Activated T-helper 17 cell treated with anti-CD3 and anti-CD28 coated beads, Interleukin-2, amount 50 U/mL, for 72 hours (primary cell): ENCODE measurements around the gene RNF150. TPM values are rescaled to one million over a fixed set of nuclear protein-coding genes. Genes with fewer than 3 reads are reported as not detected.

Experiments
- total RNA-seq, 2 donors: library from RNA; stranded (reverse); gene quantifications; one replicate each; pipeline ENCODE4 v1.2.3, GENCODE V29; 2022

RNF150 gene
- total RNA-seq, 2 donors from 2014 or later, result 0.11 TPM; not detected in 1

Other genes with a start within 250 kb of the RNF150 start
- 10 to 100 TPM; 33.4 to 43.7 TPM for gene ZNF330, start 87.4 kb upstream of the RNF150 start, total RNA-seq